GM19468 (cell line): ENCODE measurements around the gene GET4.

Experiments
- ATAC-seq: cut with Tn5 transposase; IDR thresholded peaks from one replicate; pipeline ENCODE4 v1.9.1; 2021; ENCODE audit warnings: mild to moderate bottlenecking, moderate library complexity, moderate number of reproducible peaks; ENCODE audit not compliant: unreplicated experiment; ENCODE audit errors: extremely low read depth

Gene GET4

GRCh38 chr7:909358-910329 is 33.3 kb downstream of the GET4 start:
- no peak for ATAC-seq

DNA sequence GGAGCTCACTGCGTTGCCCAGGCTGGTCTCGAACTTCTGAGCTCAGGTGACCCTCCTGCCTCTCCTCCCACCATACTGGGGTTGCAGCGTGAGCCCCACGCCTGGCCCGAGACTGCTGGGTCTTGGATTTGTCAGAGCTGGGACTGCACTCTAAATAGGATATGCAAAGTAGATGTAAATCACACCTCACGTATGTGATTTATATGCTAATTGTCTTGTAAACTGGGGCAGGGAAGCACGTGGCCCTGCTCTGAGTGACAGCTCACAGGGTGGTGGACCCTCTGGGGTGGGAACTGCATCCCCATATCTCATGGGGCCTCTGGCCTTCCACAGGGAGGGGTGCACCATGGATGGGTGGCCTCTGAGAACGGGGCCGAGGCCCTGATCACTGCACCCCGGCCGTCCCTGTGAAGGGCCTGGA is 34.1 kb downstream of the GET4 start:
- ATAC-seq, result no peak

DNA sequence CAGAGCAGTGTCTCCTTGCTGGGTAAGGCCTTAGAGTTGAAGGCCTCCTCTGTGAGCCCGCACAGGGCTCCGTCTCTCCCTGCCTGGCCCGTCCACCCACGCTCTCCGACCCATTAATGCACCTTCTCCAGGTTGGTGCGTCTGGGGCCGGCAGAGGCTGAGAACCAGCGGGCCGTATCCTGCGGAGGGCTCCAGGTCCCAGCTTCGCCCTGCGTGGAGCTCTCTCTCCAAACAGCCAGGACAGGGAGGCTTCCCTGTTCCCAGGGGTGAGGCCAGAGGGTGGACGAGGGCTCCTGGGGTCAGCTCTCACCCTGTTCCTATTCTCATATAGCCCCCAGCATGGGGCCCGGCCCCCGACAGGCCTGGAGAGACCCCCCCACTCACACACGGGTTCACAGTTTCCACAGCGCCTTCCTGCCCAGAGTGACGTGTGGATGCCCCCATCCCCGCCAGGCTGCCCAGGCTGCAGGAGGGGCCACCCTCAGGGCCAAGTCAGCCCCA is 34.6 kb downstream of the GET4 start:
- no peak for ATAC-seq

DNA sequence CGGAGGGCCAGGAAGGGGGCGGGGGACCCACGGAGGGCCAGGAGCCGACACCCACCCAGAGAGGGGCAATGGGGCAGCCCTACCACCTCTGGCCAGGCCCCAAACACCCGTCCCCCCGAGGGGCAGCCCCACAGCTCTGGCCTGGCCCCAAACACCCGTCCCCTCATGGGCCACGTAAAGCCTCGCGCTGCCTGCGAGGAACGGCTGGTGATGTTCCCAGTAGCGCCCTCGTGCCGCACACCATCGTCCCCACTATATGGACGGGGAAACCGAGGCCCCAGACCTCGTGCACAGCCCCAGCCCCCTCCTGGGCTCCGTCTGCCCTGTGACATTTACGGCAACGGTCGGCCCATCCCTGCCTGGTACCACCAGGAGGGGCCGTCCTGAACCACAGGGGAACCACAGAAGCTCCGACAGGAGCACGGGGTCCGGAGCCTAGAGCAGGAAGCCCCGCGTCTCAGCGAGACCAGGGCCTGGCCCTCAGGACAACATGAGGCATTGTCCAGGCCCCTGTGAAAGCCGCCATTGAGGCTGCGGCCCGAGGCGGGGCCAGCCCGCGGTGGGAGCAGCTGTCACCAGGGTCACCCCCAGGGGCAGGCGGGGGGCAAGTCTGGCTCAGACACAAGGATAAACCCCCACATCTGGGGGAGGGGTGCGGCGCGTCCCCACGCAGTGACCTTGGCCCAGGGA is 35.6 kb downstream of the GET4 start:
- ATAC-seq, result no peak

- ATAC-seq, result no peak
Observed at GRCh38 chr7:913736-914520, 37.6 kb downstream of the GET4 start.

DNA sequence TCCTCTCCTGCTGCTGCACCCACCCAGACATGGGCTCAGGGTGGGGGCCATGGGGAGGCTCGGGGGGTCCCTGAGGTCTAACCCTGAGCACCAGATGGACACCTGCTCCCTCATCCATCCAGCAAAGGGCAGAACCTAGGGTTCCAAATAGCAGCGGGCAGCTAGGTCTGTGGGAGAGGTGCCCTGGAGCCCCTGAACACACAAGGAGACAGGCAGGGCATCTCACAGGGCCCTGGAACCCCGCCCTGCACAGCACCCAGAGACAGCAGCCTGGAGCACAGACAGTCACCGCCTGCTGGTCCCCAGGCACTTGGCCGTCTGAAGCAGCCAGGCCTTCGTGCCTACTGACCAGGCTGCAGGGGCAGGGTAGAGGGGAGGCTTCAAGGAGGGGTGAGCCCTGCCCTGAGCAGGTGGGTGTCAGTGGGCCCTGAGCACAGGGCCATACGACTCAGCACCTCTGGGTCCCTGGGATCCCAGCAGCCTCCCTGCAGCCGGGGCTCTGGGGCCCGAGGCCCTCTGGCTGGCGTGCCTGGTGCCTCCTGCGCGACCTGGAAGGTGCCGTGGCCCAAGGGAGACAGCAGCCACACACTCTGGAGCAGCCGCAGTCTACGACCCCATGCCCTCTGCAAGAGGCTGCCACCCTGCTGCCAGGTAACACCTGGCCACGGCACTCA is 38.3 kb downstream of the GET4 start:
- no peak for ATAC-seq

DNA sequence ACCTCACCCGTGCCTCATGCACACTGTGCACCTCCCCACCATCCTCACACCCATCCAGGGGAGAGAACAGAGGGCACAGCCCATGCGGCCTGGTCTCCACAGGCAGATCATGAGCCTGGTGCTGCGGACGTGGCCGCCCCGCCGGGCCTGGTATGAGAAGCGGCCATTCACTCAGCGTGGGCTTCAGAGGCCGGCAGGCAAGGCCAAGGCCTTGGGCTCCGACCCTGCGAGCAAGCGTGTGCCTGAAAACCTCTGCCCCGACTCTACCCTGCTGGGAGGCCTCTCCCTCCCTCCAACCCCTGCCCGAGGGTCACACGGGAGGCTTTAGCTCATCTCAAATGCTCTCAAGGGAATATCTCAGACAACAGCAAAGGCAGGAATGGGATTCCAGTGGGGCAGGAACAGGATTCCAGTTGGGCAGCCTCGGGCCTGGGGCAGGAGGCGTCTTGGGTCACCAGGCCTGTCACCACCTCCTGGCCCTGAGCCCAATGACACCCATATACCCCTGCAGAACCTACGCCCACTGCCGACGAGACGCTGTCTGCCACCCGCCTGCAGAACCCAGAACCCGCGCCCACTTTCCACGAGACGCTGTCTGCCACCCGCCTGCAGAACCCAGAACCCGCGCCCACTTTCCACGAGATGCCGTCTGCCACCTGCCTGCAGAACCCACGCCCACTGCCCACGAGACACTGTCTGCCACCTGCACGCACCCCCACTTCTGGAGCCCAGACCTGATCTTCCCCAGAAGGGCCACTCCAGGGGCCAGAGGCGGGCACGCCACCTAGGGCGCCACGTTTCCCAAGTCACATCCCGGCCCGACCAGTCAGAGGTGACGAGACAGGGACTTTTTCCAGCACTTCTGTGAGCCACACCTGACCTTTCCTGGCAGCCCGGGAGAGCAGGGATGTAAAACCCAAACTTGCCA is 39.2 kb downstream of the GET4 start:
- ATAC-seq, result no peak

DNA sequence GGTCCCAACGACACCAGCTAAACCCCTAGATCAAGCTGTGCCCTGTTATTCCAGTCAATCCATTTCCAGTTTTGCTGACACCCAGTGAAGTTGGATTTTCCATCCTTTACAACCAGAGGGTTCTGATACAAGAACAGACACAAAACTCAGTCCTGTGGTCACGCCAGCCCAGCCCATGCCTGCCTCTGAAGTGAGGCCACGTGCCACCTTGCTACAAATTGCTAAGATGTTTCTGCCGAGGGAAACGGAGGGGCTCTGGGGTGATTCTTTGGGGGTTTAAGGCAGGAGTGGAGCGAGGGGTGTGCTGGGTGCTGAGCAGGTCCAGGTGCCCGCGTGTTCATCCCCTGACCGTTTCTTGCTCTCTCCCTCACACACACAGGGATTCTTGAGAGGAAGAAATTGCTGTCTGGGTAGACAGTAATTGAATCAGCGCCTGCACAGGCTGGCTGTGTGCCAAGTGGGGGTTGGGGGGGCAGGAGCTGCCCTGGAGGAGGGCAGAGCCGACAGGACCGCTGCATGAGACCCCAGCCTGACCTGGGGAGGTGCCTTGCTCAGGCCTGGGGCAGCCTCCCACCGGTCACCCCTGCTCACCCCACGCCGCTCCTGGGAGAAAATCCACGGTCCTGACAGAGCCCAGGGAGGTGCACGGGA is 40.1 kb downstream of the GET4 start:
- no peak for ATAC-seq

GRCh38 chr7:917255-918117 is 41.1 kb downstream of the GET4 start:
- no peak for ATAC-seq

GRCh38 chr7:918118-918425 is 41.7 kb downstream of the GET4 start:
- no peak for ATAC-seq

DNA sequence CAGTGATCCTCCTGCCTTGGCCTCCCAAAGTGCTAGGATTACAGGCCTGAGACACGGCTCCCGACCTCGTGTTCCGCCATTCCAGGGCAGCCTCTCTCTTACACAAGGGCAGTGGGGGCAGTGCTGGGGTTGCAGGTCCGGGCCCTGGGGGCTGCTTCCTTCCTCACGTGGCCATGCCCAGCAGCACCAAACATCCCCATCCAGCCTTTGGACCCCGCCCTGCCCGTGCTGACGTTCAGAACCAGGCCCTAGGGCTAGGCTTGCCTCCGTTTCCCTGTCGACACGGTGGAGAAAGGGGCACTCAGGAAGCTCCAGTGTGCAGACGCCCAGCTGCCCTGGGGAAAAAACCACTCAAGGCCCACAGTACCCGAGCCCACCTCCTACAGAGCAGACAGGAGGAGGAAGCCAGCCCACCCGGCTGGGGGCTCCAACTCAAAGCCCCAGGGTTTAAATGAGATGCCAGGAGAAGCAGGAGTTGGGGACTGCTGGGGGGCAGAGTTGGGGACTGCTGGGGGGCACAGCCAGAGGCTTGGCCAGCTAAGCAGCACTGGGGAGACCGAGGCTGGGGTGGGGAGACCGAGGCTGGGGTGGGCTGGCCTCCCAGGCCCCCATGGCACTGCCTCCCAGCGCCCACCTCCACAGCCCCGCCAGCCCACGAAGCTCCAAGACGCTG is 42.2 kb downstream of the GET4 start:
- no peak for ATAC-seq

DNA sequence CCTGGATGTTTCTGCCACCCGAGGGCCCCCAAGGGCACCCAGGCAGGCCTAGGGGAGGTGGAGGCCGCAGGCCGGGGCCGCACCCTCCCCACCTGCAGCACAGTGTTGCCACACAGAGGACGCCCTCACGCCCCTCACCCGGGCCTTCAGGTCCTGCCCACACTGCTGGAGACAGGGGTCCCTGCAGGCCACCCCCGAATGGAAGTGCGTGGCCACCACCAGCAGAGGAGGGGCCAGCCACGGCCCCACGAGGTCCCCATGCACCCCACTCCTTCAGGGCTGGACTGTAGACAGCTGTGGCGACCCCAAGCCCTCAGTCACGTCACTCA is 42.7 kb downstream of the GET4 start:
- ATAC-seq, result no peak

DNA sequence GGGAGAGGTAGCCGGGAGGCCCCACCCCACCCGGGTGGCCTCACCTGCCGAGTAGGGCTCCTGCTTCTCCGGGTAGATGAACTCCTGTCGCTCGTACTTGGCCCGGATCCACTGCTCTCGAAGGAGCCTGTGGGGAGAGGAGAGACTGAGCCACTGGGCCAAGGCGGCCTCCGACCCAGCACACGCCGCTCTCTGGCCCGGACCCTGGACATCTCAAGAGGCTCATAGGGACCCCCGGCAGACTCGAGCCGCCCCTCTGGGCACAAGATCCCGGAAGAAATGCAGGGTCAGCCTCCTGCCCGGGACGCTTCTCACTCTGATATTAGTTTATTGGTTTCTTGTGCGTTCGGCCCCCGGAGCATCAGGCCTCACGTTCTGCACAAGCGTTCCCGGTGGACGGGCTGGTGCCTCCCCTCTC is 43.6 kb downstream of the GET4 start:
- no peak for ATAC-seq

GRCh38 chr7:920351-921070 is 44.2 kb downstream of the GET4 start:
- no peak for ATAC-seq

DNA sequence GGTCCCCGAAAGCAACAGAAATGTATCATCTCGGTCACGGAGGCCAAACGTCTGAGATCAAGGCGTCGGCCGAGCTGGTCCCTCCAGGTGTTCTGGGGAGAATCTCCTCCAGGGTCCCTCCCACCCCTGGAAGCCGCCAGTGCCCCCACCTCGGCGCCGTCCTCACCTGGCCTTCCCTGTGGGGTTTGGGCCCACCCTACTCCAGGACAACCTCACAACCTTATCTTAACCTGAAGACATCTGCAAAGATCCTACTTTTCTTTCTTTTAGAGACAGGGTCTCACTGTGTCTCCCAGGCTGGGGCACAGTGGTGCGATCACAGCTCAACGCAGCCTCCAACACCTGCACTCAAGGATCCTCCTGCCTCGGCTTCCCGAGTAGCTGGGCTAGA is 44.7 kb downstream of the GET4 start:
- no peak for ATAC-seq

DNA sequence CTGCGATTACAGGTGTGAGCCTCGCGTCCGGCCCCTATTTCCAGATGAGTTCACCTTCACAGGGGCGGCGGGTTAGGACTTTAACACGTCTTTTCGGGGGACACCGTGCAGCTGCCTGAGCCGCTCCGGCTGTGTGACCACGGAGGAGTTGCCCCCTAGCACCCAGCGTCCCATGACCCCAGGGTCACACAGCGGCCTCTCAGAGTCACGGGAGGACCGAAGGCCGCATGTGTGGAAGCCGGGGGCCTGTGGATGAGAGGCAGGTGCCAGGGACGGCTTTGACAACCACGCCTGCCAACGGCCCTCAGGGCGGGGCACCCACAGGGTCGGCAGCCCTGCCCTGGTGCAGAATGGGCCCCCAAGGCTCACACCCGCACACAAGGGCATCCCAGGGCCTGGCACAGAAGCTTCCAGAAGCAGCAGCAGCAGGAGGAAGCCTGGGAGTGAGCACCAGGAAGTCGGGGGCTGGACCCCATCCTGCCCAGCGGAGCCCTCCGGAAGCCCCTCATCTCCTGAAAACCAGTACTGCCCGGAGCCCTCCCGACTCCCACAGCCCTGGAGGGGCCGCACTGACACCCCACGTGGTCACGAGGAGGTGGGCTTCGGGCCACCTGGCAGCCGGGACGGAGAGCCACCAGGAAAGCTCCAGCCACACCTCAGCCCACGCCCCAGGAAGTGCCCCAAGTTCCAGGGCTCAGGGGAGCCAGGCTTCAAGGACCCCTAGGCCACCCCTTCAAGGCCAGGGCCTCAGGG is 45.4 kb downstream of the GET4 start:
- no peak for ATAC-seq
